ENCODE data around the gene CPAMD8. TPM values are rescaled to one million over a fixed set of nuclear protein-coding genes. Genes with fewer than 3 reads are reported as not detected.

Gene CPAMD8
- total and polyA plus RNA-seq, 2 of the 8 experiments (the other 6 are each of a cell fraction or from before 2014, with no cell fraction given): 6.1 to 9.2 TPM

DNA sequence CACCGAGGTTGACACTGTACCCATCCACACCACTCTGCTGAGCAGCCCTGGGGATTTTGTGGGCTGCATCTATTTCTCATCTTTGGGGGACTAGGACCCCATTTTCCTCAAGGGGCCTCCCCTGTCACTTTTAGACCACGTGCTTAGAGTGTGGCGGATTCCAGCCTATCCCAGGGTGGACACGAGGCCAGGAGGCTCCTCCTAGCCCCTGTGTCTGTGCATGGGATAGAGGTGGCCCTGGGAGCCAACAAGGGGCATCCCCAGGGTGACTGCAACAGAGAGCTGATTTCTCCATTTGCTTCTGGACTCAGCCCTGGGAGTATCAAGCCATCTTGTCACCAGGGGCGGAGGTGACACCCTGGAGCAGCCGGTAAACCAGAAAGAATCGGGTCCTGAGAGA is 24.2 kb downstream of the CPAMD8 start:
- Histone ChIP-seq H3K18ac (ENCODE audit: extremely low read depth, low read length) (peak overlapping the region; percentile 48), H2BK20ac (ENCODE audit: low read length) (no peak overlapping the region), H3K4ac (replicated peaks; ENCODE audit: insufficient read length, low read depth, low read length) (no peak overlapping the region), H3K23me2 (ENCODE audit: low read depth, low read length) (no peaks in the 10 kb centered on the region; the same call in 1 of the 2 replicates), H4K5ac (ENCODE audit: insufficient read length, low read depth, low read length) (no peak overlapping the region), H3K9me3 (ENCODE audit: insufficient read depth in 2 of 2, low read depth in 1 of 2, low read length in 1 of 2) (0 out of 4 replicates have a peak, but pooled peaks cover 0 to 5% of the 10 kb centered on the region in 2 experiments), H3K9ac (replicated peaks in 1 of 4; ENCODE audit: extremely low read depth in 1 of 4, low read depth in 3 of 4, low read length in 3 of 4) (no peak overlapping the region), H3K36me3 (ENCODE audit: control insufficient read depth in 2 of 4, insufficient read depth in 4 of 4, low read length in 3 of 4) (no peaks in the 10 kb centered on the region; a peak in 1 of 8 replicates), H3K27me3 (replicated peaks in 1 of 4; ENCODE audit: control insufficient read depth in 3 of 4, extremely low read depth in 1 of 4, insufficient read depth in 3 of 4, low read length in 3 of 4) (no peaks in the 10 kb centered on the region), H4K8ac (ENCODE audit: extremely low read depth, insufficient read depth, low read length) (no peak overlapping the region), H3K4me2 (ENCODE audit: insufficient read depth in 1 of 2, low read depth in 2 of 2, low read length in 2 of 2) (no peak overlapping the region), H4K20me1 (replicated peaks in 1 of 2; ENCODE audit: control insufficient read depth in 1 of 2, insufficient read depth in 2 of 2, low read length in 2 of 2) (peaks cover 0 to 2% of the 10 kb centered on the region in 2 experiments), H2BK5ac (ENCODE audit: low read depth, low read length) (no peak overlapping the region), H4K91ac (replicated peaks; ENCODE audit: insufficient read length, low read length) (no peak overlapping the region), H3K4me3 (ENCODE audit: extremely low read depth in 1 of 4, insufficient read depth in 2 of 4, low read depth in 3 of 4, low read length in 4 of 4) (no peak overlapping the region), H2BK15ac (ENCODE audit: low read length) (no peak overlapping the region), H3K4me1 (replicated peaks in 1 of 4; ENCODE audit: control insufficient read depth in 3 of 4, insufficient read depth in 4 of 4, low read length in 3 of 4) (peaks cover 0 to 10% (median 0%) of the 10 kb centered on the region in 4 experiments; a peak in 2 of 7 replicates), H2BK12ac (ENCODE audit: low read depth, low read length) (no peak overlapping the region), H2BK120ac (replicated peaks; ENCODE audit: low read depth, low read length) (no peak overlapping the region), H3K56ac (replicated peaks; ENCODE audit: insufficient read length, low read depth, low read length) (no peak overlapping the region), H3K79me2 (ENCODE audit: control insufficient read depth in 1 of 2, insufficient read depth in 2 of 2, low read length in 2 of 2) (no peaks in the 10 kb centered on the region), H2AK5ac (ENCODE audit: low read depth, low read length) (no peak overlapping the region), H3K27ac (ENCODE audit: low read depth, low read length) (no peak overlapping the region), H3K79me1 (ENCODE audit: low read depth, low read length) (no peaks in the 10 kb centered on the region), H2AFZ (ENCODE audit: low read length) (no peak overlapping the region), H3K14ac (ENCODE audit: insufficient read length) (no peak overlapping the region), H3K23ac (ENCODE audit: insufficient read length) (no peak overlapping the region)
- POLR2A ChIA-PET (ENCODE audit: partially characterized antibody): interaction anchor here (0.5 kb wide), 1 partner anchor 153 kb away, joined by 3 read pairs; no protein-coding TSS in a partner anchor
- FAIRE-seq: no peak
- DNase-seq (ENCODE audit: low read depth in 1 of 2, low spot score in 2 of 2): no peak
- CTCF ChIA-PET (ENCODE audit: partially characterized antibody): no interaction called here
- 86% methylated on average over 7 of the region's 7 CpGs; no CpG with 5 or more reads in 1 of the 2 experiments for WGBS, 2 experiments (ENCODE audit: extremely low coverage in 1 of 2, insufficient coverage in 1 of 2, insufficient read length in 1 of 2, insufficient replicate concordance in 2 of 2, low coverage in 1 of 2, low lambda C conversion rate in 2 of 2, missing lambda C conversion rate in 1 of 2)
- no peak for TF ChIP-seq TBP (IDR thresholded peaks at IDR 0.05; ENCODE audit: low read depth, low read length)
- no peak for TF ChIP-seq SP1 (IDR thresholded peaks at IDR 0.05; ENCODE audit: low read depth, low read length)
- no peak for TF ChIP-seq ZNF274 (IDR thresholded peaks at IDR 0.05; ENCODE audit: borderline replicate concordance, extremely low read depth, low read length)
- no peak for TF ChIP-seq CHD1 (IDR thresholded peaks at IDR 0.05; ENCODE audit: low read depth, low read length)
- no peak for TF ChIP-seq SIRT6 (IDR thresholded peaks at IDR 0.05; ENCODE audit: low read length)
- TF ChIP-seq RFX5 (IDR thresholded peaks at IDR 0.05; ENCODE audit: borderline replicate concordance, low read depth, low read length): no peak
- TF ChIP-seq FOSL1 (IDR thresholded peaks at IDR 0.05; ENCODE audit: insufficient read depth, low read depth, low read length): no peak
- TF ChIP-seq BACH1 (IDR thresholded peaks at IDR 0.05; ENCODE audit: low read length): no peak
- TF ChIP-seq RAD21 (IDR thresholded peaks at IDR 0.05 in 1 of 2, conservative IDR thresholded peaks at IDR 0.05 in 1 of 2; ENCODE audit: low read depth in 2 of 2, low read length in 2 of 2): no peak
- TF ChIP-seq PHF8 (conservative IDR thresholded peaks at IDR 0.05; ENCODE audit: low read depth, low read length): no peak
- TF ChIP-seq SRF (IDR thresholded peaks at IDR 0.05; ENCODE audit: low read depth, low read length): no peak
- TF ChIP-seq BRCA1 (IDR thresholded peaks at IDR 0.05; ENCODE audit: low read depth, low read length): no peak
- no peak for TF ChIP-seq JUND (IDR thresholded peaks at IDR 0.05; ENCODE audit: low read length)
- no peak for TF ChIP-seq EP300 (IDR thresholded peaks at IDR 0.05; ENCODE audit: borderline replicate concordance in 1 of 2, low read depth in 2 of 2, low read length in 2 of 2)

Data from H1 (cell line).